Measurements from ENCODE around the gene CALN1. TPM values are rescaled to one million over a fixed set of nuclear protein-coding genes. Genes with fewer than 3 reads are reported as not detected.
A peak's percentile ranks its signal among the peaks of the same experiment; 100 is the strongest.

CALN1 gene
- total and polyA plus RNA-seq, 2 experiments from 2014 or later, result 7.6 to 14.5 TPM

DNA sequence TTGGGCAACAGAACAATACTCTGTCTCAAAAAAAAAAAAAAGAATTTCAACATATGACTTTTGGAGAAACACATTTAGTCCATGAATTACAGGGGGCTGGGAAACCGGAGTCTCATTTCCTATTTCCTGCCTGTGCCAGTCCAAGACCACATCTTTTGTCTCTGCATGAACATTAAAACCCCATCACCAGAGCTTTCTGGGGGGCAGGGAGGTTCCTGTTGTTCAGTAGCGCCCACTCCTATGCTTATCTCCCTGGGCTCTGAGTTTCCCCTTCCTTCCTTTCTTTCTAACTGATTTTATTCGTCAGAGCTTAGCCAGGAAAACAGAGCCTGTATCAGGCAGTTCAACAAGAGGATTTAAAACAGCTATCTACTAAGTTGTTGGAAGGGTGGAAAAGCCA is 119.3 kb downstream of the CALN1 start (continued):
- TF ChIP-seq, protein P1, sequence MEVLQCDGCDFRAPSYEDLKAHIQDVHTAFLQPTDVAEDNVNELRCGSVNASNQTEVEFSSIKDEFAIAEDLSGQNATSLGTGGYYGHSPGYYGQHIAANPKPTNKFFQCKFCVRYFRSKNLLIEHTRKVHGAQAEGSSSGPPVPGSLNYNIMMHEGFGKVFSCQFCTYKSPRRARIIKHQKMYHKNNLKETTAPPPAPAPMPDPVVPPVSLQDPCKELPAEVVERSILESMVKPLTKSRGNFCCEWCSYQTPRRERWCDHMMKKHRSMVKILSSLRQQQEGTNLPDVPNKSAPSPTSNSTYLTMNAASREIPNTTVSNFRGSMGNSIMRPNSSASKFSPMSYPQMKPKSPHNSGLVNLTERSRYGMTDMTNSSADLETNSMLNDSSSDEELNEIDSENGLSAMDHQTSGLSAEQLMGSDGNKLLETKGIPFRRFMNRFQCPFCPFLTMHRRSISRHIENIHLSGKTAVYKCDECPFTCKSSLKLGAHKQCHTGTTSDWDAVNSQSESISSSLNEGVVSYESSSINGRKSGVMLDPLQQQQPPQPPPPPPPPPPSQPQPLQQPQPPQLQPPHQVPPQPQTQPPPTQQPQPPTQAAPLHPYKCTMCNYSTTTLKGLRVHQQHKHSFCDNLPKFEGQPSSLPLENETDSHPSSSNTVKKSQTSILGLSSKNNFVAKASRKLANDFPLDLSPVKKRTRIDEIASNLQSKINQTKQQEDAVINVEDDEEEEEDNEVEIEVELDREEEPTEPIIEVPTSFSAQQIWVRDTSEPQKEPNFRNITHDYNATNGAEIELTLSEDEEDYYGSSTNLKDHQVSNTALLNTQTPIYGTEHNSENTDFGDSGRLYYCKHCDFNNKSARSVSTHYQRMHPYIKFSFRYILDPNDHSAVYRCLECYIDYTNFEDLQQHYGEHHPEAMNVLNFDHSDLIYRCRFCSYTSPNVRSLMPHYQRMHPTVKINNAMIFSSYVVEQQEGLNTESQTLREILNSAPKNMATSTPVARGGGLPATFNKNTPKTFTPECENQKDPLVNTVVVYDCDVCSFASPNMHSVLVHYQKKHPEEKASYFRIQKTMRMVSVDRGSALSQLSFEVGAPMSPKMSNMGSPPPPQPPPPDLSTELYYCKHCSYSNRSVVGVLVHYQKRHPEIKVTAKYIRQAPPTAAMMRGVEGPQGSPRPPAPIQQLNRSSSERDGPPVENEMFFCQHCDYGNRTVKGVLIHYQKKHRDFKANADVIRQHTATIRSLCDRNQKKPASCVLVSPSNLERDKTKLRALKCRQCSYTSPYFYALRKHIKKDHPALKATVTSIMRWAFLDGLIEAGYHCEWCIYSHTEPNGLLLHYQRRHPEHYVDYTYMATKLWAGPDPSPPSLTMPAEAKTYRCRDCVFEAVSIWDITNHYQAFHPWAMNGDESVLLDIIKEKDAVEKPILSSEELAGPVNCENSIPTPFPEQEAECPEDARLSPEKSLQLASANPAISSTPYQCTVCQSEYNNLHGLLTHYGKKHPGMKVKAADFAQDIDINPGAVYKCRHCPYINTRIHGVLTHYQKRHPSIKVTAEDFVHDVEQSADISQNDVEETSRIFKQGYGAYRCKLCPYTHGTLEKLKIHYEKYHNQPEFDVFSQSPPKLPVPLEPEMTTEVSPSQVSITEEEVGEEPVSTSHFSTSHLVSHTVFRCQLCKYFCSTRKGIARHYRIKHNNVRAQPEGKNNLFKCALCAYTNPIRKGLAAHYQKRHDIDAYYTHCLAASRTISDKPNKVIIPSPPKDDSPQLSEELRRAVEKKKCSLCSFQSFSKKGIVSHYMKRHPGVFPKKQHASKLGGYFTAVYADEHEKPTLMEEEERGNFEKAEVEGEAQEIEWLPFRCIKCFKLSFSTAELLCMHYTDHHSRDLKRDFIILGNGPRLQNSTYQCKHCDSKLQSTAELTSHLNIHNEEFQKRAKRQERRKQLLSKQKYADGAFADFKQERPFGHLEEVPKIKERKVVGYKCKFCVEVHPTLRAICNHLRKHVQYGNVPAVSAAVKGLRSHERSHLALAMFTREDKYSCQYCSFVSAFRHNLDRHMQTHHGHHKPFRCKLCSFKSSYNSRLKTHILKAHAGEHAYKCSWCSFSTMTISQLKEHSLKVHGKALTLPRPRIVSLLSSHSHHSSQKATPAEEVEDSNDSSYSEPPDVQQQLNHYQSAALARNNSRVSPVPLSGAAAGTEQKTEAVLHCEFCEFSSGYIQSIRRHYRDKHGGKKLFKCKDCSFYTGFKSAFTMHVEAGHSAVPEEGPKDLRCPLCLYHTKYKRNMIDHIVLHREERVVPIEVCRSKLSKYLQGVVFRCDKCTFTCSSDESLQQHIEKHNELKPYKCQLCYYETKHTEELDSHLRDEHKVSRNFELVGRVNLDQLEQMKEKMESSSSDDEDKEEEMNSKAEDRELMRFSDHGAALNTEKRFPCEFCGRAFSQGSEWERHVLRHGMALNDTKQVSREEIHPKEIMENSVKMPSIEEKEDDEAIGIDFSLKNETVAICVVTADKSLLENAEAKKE (CRISPR knock-in tag; IDR thresholded peaks at IDR 0.05), result no peak
- no peak for TF ChIP-seq EZH2phosphoT487 (IDR thresholded peaks at IDR 0.05; ENCODE audit: unreplicated experiment)

DNA sequence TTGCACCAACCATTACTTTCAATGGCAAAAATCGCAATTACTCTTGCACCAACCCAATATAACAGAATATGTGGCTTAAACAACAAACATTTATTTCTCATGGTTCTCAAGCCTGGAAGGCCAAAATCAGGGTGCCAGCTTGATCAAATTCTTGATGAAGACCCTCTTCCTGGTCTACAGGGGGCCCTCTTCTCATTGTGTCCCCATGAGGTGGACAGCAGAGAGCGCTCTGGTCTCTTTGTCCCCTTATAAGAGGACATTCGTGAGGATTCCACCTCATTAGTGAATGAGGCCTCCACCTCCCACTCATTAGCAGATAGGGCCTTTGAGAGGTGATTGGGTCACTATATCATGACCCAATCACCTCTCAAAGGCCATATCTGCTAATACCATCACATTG is 120.0 kb downstream of the CALN1 start:
- Histone ChIP-seq H3K9me2 (ENCODE audit: insufficient read depth) (no peaks in the 10 kb centered on the region), H3K27me3 (ENCODE audit: insufficient read depth) (no peaks in the 10 kb centered on the region), H3K4me1 (ENCODE audit: insufficient read depth) (no peaks in the 10 kb centered on the region; the same call in 1 of the 2 replicates), H2AFZ (no peak overlapping the region), H3K36me3 (ENCODE audit: insufficient read depth) (no peaks in the 10 kb centered on the region), H4K20me1 (replicated peaks; ENCODE audit: insufficient read depth) (no peaks in the 10 kb centered on the region), H3K4me2 (no peak overlapping the region), H3F3A (replicated peaks; ENCODE audit: low read depth) (no peaks in the 10 kb centered on the region), H3K27ac (ENCODE audit: low read depth) (no peak overlapping the region), H3K79me2 (replicated peaks; ENCODE audit: insufficient read depth) (peaks cover 4% of the 10 kb centered on the region; the same call in 1 of the 2 replicates), H3K4me3 (no peak overlapping the region)
- Mint-ChIP-seq H3K36me3 (ENCODE audit: low read depth) (peaks cover 28% of the 10 kb centered on the region; the same call in 2 of the 3 replicates), H3K27ac (no peak overlapping the region), H3K27me3 (ENCODE audit: insufficient read depth, low read depth, poor library complexity) (no peaks in the 10 kb centered on the region), H3K9me3 (peaks cover 13% of the 10 kb centered on the region; the same call in 2 of the 3 replicates), H3K4me3 (no peak overlapping the region), H3K4me1 (no peaks in the 10 kb centered on the region; the same call in 2 of the 3 replicates)
- DNase-seq (ENCODE audit: low spot score), result no peak
- TF ChIP-seq, protein P2, sequence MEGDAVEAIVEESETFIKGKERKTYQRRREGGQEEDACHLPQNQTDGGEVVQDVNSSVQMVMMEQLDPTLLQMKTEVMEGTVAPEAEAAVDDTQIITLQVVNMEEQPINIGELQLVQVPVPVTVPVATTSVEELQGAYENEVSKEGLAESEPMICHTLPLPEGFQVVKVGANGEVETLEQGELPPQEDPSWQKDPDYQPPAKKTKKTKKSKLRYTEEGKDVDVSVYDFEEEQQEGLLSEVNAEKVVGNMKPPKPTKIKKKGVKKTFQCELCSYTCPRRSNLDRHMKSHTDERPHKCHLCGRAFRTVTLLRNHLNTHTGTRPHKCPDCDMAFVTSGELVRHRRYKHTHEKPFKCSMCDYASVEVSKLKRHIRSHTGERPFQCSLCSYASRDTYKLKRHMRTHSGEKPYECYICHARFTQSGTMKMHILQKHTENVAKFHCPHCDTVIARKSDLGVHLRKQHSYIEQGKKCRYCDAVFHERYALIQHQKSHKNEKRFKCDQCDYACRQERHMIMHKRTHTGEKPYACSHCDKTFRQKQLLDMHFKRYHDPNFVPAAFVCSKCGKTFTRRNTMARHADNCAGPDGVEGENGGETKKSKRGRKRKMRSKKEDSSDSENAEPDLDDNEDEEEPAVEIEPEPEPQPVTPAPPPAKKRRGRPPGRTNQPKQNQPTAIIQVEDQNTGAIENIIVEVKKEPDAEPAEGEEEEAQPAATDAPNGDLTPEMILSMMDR (conservative IDR thresholded peaks at IDR 0.05; ENCODE audit: low read depth in 2 of 2), result peak; percentile 25 to 57; a peak in 2 of 4 replicates
- TF ChIP-seq, protein P3, sequence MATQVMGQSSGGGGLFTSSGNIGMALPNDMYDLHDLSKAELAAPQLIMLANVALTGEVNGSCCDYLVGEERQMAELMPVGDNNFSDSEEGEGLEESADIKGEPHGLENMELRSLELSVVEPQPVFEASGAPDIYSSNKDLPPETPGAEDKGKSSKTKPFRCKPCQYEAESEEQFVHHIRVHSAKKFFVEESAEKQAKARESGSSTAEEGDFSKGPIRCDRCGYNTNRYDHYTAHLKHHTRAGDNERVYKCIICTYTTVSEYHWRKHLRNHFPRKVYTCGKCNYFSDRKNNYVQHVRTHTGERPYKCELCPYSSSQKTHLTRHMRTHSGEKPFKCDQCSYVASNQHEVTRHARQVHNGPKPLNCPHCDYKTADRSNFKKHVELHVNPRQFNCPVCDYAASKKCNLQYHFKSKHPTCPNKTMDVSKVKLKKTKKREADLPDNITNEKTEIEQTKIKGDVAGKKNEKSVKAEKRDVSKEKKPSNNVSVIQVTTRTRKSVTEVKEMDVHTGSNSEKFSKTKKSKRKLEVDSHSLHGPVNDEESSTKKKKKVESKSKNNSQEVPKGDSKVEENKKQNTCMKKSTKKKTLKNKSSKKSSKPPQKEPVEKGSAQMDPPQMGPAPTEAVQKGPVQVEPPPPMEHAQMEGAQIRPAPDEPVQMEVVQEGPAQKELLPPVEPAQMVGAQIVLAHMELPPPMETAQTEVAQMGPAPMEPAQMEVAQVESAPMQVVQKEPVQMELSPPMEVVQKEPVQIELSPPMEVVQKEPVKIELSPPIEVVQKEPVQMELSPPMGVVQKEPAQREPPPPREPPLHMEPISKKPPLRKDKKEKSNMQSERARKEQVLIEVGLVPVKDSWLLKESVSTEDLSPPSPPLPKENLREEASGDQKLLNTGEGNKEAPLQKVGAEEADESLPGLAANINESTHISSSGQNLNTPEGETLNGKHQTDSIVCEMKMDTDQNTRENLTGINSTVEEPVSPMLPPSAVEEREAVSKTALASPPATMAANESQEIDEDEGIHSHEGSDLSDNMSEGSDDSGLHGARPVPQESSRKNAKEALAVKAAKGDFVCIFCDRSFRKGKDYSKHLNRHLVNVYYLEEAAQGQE (IDR thresholded peaks at IDR 0.05; ENCODE audit: unreplicated experiment), result no peak
- TF ChIP-seq CREB1 (CRISPR knock-in tag; IDR thresholded peaks at IDR 0.05; ENCODE audit: low read depth), result no peak
- ATAC-seq, result no peak

Data from GM23338 (cell line).